Adrenal gland (tissue), 5 donors: ENCODE data around the gene DYRK3.

Experiments
- CTCF ChIP-seq, 6 experiments: fragments of 450-650 bp in 4 of 6; fragments of 200-600 bp in 2 of 6; sonication (generic) in 1 of 6; IDR thresholded peaks; 1 replicate in 5 of 6; 2 replicates in 1 of 6; pipeline versions ENCODE4 v1.5.1 to v1.8.0; 2016 to 2021; ENCODE audit warnings: antibody characterized with exemption in 6 of 6, mild to moderate bottlenecking in 2 of 6, moderate library complexity in 1 of 6
- POLR2A ChIP-seq, 2 donors: fragments of 450-650 bp; IDR thresholded peaks; one replicate each; pipeline ENCODE4 v1.6.1; 2017; ENCODE audit warnings: antibody characterized with exemption in 2 of 2, mild to moderate bottlenecking in 2 of 2, moderate library complexity in 1 of 2
- donor health status: DM: no; HTN: no; CAD: no.

GRCh38 chr1:206683313-206683712 lies 48.0 kb downstream of the DYRK3 start:
- TF ChIP-seq CTCF (IDR thresholded peaks at IDR 0.05) (no peak), POLR2A (IDR thresholded peaks at IDR 0.05) (no peak)
